Measurements from ENCODE around the gene RUSC2. TPM values are rescaled to one million over a fixed set of nuclear protein-coding genes. Genes with fewer than 3 reads are reported as not detected.
"Not testable (repeated sequence)": the region's sequence is repeated elsewhere in the genome, so short reads cannot be mapped to it uniquely, and the experiment has no call there.

RUSC2 gene
- polyA plus RNA-seq, 6 donors from 2014 or later, result not detected

GRCh38 chr9:35518981-35519679, 29.2 kb downstream of the RUSC2 start:
- DNase-seq (no peak), ATAC-seq (ENCODE audit: low read depth in 2 of 2) (no peak)
- H3K4me3 Mint-ChIP-seq, result no peak overlapping the region
- no peaks in the 10 kb centered on the region for H3K27me3 Mint-ChIP-seq
- no peaks in the 10 kb centered on the region for H3K4me1 Mint-ChIP-seq
- H3K27ac Mint-ChIP-seq, result peak overlapping the region in 1 of 6 donors; percentile 54
- H3K36me3 Mint-ChIP-seq, result no peaks in the 10 kb centered on the region
- no peaks in the 10 kb centered on the region for H3K9me3 Mint-ChIP-seq

DNA sequence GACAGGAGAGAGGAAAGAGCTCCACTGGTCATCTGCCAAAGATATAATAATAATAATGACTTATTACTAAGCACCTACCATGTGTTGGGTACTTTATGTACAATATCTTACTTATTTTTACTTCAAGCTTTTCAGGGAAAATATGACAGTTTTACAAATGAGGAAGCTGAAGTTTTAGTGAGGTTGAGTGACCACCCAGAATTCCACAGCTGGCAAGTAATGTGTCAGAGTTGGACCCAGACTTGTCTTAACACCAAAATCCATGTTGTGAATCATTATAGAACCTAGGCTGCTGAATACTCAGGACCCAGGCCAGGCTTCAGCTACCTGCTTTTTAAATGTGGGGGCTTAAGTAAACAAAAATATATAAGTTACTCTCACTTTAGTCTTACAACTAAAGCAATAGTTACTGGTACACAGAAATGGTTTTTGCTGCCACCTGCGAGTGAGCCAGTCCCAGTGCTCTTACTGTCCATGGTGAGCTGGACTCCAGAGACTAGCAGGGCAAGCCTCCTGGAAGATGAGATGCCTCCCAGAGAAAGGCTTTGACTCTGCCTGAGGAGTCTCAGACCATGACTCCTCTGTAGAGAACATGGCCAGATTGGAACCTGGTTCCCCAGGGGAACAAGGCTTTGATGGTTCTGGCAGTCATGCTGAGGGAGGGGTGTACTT, 29.9 kb downstream of the RUSC2 start:
- Mint-ChIP-seq H3K36me3 (no peaks in the 10 kb centered on the region), H3K27me3 (no peaks in the 10 kb centered on the region), H3K27ac (no peak overlapping the region), H3K4me1 (no peaks in the 10 kb centered on the region), H3K4me3 (no peak overlapping the region), H3K9me3 (no peaks in the 10 kb centered on the region)
- ATAC-seq (ENCODE audit: low read depth in 2 of 2) (no peak), DNase-seq (no peak)

GRCh38 chr9:35520364-35520710, 30.4 kb downstream of the RUSC2 start:
- Mint-ChIP-seq H3K4me1 (no peaks in the 10 kb centered on the region), H3K4me3 (no peak overlapping the region), H3K36me3 (no peaks in the 10 kb centered on the region), H3K27ac (no peak overlapping the region), H3K27me3 (no peaks in the 10 kb centered on the region), H3K9me3 (no peaks in the 10 kb centered on the region)
- DNase-seq (no peak), ATAC-seq (ENCODE audit: low read depth in 2 of 2) (no peak)

GRCh38 chr9:35521708-35522107, 31.8 kb downstream of the RUSC2 start:
- Mint-ChIP-seq H3K36me3 (no peaks in the 10 kb centered on the region), H3K4me1 (peaks cover 8 to 10% (median 10%) of the 10 kb centered on the region in 3 donors), H3K4me3 (no peak overlapping the region), H3K27ac (no peak overlapping the region), H3K27me3 (no peaks in the 10 kb centered on the region), H3K9me3 (no peaks in the 10 kb centered on the region)
- ATAC-seq (ENCODE audit: low read depth in 2 of 2) (no peak), DNase-seq (no peak)

GRCh38 chr9:35522187-35522586, 32.3 kb downstream of the RUSC2 start:
- Mint-ChIP-seq H3K36me3 (no peaks in the 10 kb centered on the region), H3K27ac (no peak overlapping the region), H3K4me1 (peaks cover 12 to 15% (median 15%) of the 10 kb centered on the region in 3 donors), H3K9me3 (no peaks in the 10 kb centered on the region), H3K27me3 (no peaks in the 10 kb centered on the region), H3K4me3 (no peak overlapping the region)
- DNase-seq, result no peak
- no peak for ATAC-seq (ENCODE audit: low read depth in 2 of 2)

GRCh38 chr9:35522700-35523099, 32.8 kb downstream of the RUSC2 start:
- DNase-seq (no peak), ATAC-seq (ENCODE audit: low read depth in 2 of 2) (no peak)
- Mint-ChIP-seq H3K4me3 (no peak overlapping the region), H3K36me3 (no peaks in the 10 kb centered on the region), H3K27me3 (no peaks in the 10 kb centered on the region), H3K27ac (no peak overlapping the region), H3K4me1 (peaks cover 12 to 20% (median 18%) of the 10 kb centered on the region in 3 donors), H3K9me3 (no peaks in the 10 kb centered on the region)

DNA sequence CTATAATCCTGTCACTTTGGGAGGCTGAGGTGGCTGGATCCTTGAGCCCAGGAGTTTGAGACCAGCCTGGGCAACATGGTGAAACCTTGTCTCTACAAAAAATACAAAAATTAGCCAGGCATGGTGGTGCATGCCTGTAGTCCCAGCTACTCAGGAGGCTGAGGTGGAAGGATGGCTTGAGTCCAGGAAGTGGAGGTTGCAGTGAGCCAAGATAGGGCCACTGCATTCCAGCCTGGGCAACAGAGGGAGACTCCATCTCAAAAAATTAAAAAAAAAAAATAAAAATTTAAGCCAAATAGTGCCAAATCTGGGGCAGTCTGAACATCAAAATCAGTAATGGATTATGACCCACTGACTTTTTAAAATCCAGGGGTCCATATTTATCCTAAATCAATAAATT, 33.6 kb downstream of the RUSC2 start:
- Mint-ChIP-seq H3K4me1 (peaks cover 12 to 23% (median 21%) of the 10 kb centered on the region in 3 donors), H3K27ac (peak overlapping the region in 1 of 6 donors; percentile 21)
- H3K9me3 Mint-ChIP-seq; DNase-seq; H3K36me3 Mint-ChIP-seq; ATAC-seq (ENCODE audit: low read depth in 2 of 2); H3K27me3 Mint-ChIP-seq; H3K4me3 Mint-ChIP-seq: not testable (repeated sequence)

DNA sequence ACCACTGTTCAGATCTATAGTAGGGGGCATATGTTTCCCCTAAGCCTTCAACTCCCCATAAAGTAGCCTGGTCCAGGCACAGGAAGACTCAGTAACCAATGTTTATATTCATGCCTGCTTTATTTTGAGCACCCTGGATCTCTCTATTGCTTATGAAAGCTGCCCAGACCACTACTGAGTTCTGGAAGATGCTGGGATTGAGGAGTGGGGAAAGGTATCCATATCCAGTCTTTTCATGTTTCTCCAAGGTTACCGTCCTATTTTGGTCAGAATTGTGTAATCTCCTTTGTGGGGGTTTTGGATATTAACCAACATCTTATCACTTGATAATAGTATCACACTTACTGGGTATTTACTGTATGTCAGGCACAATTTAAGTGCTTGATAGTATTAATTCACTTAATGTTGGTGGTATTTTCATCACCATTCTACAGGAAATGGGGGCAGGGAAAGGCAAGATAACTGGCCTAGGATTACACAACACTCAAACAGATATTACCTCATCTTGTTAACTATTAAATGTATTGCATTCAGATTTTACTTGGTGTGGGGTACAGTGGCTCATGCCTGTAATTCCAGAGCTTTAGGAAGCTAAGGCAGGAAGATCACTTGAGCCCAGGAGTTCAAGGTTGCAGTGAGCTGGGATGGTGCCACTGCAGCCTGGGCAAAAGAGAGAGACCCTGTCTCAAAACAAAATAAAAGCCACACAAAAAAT, 36.3 kb downstream of the RUSC2 start:
- no peak for ATAC-seq (ENCODE audit: low read depth in 2 of 2)
- no peaks in the 10 kb centered on the region for H3K9me3 Mint-ChIP-seq
- H3K36me3 Mint-ChIP-seq, result no peaks in the 10 kb centered on the region
- H3K4me3 Mint-ChIP-seq, result peak overlapping the region in 1 of 8 donors; percentile 82
- DNase-seq, result no peak
- H3K27ac Mint-ChIP-seq, result peak overlapping the region in 3 of 6 donors; percentile 4 to 49 (median 48)
- no peaks in the 10 kb centered on the region for H3K27me3 Mint-ChIP-seq
- H3K4me1 Mint-ChIP-seq, result peaks cover 12 to 23% (median 21%) of the 10 kb centered on the region in 3 donors

DNA sequence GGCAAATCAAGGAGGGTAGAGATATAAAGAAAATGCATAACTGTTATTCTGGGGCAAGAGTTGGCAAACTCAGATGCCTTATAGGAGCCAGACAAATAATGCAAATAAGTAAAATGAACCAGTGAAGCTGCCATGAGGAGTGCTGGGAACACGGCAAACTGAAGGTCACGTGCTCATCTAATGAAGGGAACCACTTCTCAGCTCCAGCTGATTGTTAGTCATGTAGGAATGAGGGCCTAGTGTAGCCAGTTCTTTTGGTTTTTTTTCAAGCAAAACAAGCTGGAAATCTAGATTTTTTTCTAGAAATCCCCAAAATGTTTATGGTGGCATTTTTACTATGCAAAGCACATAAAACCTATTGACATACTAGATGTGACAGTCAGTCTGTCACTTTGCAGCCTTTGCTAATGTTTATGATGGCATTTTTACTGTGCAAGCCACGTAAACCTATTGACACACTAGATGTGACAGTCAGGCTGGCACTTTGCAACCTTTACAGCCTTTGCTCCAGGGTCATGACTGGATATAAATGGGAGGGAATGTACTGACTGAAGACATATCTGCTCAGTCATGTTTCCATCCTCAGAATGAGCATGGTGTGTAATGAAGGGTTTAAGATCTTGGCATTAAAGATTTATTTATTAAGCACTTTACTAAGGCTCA, 39.4 kb downstream of the RUSC2 start:
- Mint-ChIP-seq H3K4me3 (no peak overlapping the region), H3K9me3 (no peaks in the 10 kb centered on the region), H3K27me3 (no peaks in the 10 kb centered on the region), H3K27ac (no peak overlapping the region), H3K36me3 (no peaks in the 10 kb centered on the region), H3K4me1 (peaks cover 12 to 23% (median 21%) of the 10 kb centered on the region in 3 donors)
- ATAC-seq (ENCODE audit: low read depth in 2 of 2), result no peak
- no peak for DNase-seq

DNA sequence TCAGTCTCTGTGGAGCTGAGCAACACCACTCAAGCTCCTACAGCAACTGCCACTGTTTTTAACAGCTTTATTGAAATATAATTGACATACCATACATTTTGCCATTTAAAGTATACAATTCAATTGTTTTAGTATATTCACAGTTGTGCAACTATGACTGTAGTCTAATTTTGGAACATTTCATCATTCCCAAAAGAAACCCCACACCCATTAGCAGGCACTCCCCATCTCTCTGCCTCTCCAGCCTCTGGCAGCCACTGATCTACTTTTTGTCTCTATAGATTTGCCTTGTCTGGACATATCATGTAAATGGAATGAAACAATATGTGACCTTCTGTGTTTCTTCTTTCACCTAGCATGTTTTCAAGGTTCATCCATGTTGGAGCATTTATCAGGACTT, 43.5 kb downstream of the RUSC2 start:
- Mint-ChIP-seq H3K4me1 (no peaks in the 10 kb centered on the region), H3K36me3 (no peaks in the 10 kb centered on the region), H3K9me3 (no peaks in the 10 kb centered on the region), H3K4me3 (no peak overlapping the region), H3K27me3 (peaks cover 0 to 13% (median under 1%) of the 10 kb centered on the region in 3 donors), H3K27ac (no peak overlapping the region)
- DNase-seq (no peak), ATAC-seq (ENCODE audit: low read depth in 2 of 2) (no peak)

DNA sequence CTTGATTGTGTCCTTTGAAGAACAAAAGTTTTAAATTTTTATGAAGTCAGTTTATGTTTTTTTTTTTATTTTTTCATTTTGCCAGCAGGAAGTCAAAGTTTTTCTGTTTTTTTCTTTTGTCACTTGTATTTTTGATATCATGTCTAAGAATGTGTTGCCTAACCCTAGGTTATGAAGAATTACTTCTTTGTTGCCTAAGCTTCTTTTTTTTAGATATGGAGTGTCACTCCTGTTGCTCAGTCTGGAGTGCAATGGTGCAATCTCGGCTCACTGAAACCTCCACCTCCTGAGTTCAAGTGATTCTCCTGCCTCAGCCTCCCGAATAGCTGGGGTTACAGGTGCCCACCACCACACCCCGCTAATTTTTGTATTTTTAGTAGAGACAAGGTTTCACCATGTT, 45.0 kb downstream of the RUSC2 start:
- H3K36me3 Mint-ChIP-seq; H3K4me1 Mint-ChIP-seq; ATAC-seq (ENCODE audit: low read depth in 2 of 2); DNase-seq; H3K4me3 Mint-ChIP-seq; H3K27ac Mint-ChIP-seq; H3K9me3 Mint-ChIP-seq: not testable (repeated sequence)
- H3K27me3 Mint-ChIP-seq, result peaks cover 0 to 19% (median 7%) of the 10 kb centered on the region in 3 donors

DNA sequence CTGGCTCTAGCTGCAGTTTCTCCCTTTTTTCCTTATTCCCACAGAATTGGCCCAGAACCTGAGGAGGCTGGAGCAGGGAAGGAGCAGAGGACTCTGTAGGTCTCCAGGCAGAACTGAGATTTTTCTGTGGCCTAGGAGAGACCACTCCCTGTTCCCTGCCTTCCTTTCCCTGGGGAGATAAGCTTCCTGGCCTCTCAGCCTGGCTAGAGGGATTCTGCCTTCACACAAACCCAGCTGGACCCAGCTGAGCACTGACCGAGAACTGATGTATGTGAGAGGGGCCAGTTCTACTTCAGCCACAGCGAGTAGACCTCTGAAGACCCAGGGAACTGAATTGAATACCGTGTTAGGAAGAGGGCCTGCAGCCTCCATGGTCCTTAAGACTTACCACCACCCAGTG, 48.0 kb downstream of the RUSC2 start:
- no peaks in the 10 kb centered on the region for H3K4me1 Mint-ChIP-seq
- H3K9me3 Mint-ChIP-seq, result no peaks in the 10 kb centered on the region
- ATAC-seq (ENCODE audit: low read depth in 2 of 2) (no peak), DNase-seq (no peak)
- H3K27me3 Mint-ChIP-seq, result peaks cover 0 to 19% (median 7%) of the 10 kb centered on the region in 3 donors
- no peaks in the 10 kb centered on the region for H3K36me3 Mint-ChIP-seq
- H3K4me3 Mint-ChIP-seq, result no peak overlapping the region
- H3K27ac Mint-ChIP-seq, result no peak overlapping the region

DNA sequence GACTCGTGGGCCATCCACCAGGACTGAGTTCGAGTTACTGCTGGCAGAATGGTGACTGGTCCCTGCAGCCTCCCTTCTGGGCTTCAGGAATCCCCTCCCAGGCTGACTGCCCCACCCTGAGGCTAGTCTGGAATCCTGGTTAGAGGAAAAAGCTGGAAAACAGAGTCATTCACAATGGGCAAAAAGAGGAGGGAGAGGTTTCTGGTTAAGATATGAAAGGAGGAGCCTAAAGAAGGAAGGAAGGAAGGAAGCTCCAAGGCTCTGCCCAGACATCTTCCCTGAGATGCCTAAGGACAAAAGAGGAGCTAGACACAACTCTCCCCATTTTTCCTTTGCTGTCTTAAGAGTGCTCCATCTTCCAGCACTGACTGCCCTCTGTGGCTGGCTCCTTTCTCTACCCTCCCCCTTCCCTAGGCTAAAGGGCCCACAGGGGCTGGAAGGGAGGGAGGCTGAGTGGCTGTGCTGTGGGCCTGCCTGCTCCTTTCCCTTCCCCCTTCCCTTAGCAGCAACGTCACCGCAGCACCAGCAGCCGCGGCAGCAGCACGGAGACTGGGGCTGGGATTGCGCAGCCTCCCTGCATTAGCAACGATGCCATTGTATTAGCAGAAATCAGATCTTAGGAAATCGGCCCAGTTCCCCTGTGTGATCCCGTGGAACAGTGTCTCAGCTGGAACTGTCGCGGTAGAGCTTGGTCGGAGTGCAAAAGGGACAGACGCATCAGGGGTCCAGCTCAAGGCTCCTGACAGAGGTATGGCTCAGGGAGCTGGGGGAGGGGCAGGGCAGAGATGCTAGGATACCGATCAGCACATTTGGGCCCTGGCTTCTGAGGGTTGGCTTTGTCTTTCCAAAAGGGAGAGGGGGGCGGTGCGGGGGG, 48.7 kb downstream of the RUSC2 start:
- Mint-ChIP-seq H3K27me3 (peaks cover 0 to 19% (median 7%) of the 10 kb centered on the region in 3 donors), H3K36me3 (no peaks in the 10 kb centered on the region), H3K27ac (peak overlapping the region in 1 of 6 donors; percentile 59), H3K4me3 (no peak overlapping the region), H3K9me3 (no peaks in the 10 kb centered on the region), H3K4me1 (no peaks in the 10 kb centered on the region)
- no peak for DNase-seq
- ATAC-seq (ENCODE audit: low read depth in 2 of 2), result no peak

Data from naive B cell (primary cell).